DMS79 (cell line): Measurements from ENCODE around the gene ZBTB8A.
"Not testable (repeated sequence)": the region's sequence is repeated elsewhere in the genome, so short reads cannot be mapped to it uniquely, and the experiment has no call there.

Experiments
- DNase-seq: peaks from one replicate; lab custom pipeline; 2025; lab: John Stamatoyannopoulos, UW

ZBTB8A gene

DNA sequence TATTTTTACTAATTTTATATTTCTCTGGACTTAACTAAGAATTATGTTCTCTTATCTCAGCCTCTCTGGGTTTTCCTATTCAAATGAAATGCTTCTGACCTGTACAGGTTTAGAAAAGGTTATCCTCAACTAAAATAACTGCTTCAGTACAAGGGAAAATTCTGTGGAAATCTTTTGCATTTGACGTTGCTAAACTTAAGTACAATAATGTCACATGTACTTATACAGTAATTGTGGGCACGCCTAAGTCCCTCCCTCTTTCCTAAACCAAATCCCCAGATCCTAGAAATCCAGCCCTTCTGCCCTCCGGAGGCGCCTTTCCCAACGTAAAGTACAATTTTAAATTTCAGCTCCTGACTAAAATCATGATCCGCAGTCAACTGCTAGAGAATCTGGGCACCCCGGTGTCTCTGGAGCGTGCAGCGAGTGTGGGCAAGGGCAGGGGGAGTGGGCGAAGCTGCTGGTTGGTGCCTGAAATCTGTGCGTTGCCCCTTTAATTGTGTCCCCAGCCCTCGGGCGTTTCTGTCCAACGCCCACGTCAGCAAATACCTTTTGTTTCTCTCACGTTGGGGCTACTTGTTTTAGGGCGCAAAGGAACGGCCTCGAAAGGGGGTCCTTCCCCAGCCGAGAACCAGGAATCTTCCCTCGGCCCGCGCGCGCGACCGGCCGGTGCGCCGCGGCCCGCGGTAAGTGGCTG is at the start of gene ZBTB8A:
Gene ZBTB8A (plus strand): TSS at position 541 of the 697 bp plus-strand sequence. CDS start 53,505 bp downstream, outside the sequence.
- peak; percentile 35 for DNase-seq

DNA sequence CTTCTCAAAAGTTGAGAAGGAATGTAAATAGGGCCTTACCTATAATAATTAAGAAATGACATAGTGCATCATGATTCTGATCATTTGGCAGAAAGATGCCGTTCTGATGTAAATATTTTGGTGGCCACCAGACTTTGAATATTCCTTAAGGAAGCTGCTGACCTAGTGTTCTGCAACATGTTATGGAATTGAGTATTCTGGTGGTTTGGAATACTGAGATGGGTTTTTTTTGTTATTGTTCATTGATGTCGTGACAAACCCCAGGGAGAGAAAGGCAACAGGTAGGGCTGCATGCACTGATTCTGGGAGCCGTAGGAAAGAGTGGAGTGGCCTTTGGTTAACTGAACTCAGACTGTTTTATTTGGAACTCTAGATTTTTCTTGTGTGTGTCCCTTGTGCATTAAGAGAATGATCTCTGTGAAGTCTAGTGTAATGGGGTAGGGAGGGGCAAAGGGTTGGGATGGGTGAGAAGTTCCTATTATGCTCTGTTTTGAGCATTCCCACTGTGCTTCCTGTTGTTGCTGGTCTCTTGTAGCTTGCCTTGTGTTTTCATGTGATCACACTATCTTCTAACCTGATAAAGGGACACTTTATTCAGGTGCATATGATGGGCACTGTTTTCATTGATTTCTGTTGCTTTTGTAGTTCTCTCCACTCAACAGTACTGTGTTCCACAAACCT is 49.3 kb upstream of the ZBTB8A start:
- DNase-seq, result no peak

DNA sequence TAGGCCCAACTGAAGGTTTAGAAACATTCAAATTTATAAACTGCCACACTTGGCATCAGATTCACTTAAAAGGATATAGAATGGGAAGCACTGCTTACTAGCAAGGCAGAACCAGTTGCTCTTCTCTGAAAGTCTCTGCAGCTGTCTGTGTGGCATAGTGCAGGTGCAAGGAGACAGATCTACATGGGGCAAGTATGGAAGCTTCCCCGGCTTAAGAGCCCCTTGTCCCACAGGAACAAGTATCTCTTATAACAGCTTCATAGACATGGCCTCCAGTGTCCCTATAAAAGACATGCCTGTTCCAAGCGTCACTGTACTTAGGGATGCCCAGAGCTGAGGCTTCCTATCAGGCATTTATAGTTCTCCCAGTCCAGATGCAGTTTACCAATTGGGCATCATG is 47.8 kb upstream of the ZBTB8A start:
- no peak for DNase-seq

DNA sequence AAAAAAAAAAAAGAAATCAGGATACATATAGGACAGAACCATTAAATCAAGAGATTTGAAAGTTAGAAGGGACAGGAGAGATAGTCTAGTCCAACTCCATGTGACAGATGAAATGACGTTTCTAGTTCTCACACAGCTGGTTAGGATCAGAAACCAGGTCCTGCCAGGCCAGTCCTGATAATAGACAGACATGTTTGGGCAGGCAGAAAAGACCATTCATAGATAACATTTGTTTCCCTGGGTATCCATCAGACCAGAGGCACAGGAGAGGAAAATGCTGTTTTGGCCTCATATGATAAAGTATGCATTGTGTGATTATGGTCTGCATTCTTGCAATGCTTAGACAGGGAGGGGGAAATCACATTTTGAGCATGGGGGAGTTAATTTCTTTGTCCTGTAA is 45.0 kb upstream of the ZBTB8A start:
- DNase-seq, result no peak

DNA sequence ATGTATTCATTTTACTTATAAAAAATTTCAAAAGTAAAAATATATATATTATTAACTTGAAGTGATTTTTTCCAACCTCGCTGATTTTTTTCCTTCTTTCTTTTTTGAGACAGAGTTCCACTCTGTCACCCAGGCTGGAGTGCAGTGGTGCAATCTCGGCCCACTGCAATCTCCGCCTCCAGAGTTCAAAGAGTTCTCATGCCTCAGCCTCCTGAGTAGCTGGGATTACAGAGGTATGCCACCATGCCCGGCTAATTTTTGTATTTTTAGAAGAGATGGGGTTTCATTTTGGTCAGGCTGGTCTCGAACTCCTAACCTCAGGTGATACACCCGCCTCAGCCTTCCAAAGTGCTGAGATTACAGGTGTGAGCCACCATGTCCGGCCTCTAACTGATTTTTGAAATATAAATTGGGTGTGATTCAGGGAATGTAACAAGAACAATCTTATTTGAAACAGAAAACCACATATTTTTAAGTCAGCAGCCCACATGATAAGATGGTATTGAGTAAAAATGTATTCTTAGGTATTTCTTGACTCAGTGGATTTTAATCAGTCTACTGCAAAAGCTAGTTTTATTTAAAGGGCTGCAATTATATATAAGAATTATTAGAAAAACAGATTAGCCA is 44.4 kb upstream of the ZBTB8A start:
- no peak for DNase-seq

DNA sequence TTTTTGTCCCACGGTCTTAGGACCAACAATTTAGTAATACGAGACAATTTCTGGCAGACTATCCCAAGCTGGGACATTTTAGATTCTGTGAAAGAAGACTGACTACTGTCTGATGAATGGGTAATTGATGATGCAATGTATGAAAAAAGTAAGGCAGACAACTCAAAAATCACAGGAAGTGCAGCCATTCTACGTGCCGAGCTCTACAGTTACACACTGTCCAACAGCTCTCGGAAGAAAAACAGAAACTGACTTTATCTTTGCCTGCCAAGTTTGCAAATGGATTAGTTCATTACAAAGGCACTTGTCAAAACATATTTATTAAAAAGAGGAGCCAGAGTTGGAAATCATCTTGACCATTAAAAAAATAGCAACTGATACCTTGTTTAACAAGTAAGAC is 43.1 kb upstream of the ZBTB8A start:
- no peak for DNase-seq

DNA sequence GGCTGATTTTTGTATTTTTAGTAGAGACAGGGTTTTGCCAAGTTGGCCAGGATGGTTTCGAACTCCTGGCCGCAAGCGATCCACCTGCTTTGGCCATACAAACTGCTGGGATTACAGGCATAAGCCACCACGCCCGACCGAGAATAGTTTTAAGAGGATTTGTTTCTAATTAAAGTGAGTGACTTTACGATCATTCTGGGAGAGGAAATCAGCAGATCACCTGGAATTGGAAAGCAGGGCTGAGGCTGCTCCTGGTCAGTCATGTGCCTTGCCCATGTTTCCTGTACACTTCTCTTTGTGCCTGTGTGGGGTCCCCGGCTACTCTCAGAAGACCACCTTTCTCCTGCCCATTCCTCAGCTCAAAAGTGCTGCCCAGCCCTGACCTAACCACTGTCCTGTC is 40.5 kb upstream of the ZBTB8A start:
- DNase-seq, result no peak

DNA sequence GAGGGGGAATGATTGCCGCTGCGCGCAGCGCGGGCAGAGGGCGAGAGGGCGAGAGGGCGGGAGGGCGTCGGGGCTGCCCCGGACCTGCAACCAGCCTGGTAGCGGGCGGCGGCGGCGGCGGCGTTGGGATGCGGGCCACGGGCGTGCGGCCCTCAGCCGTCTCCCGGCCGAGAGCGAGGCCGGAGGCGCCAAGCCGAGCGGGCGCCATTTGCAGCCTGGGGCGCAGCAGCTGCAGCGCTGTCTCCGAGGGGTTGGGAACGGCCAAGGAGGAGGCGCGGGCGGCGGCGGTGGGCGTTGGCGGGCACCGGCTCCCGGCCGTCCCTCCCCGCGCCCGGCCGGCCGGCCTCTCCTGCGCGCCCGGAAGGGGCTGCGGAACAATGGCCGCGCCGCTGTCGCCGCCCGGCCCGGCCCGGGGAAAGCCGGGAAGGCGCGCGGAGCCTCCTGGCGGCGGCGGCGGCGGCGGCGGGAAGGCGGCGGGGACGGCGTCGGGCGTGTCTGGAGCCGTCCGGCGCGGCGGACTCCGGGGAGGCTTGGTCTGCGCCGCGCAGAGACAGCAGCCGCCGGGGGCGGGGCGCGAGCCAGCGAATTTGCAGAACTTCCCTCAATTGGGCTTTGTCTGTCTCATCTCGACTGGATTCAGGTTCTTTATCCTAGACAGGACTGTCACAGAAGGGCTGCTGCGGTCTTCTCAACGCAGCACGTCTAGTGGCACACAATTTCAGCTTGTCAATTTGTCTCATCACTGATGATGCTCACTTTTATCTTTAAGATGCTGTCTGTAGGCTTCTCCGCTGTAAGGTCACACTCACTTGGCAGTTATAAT is 38.6 kb upstream of the ZBTB8A start:
- peak; percentile 37 for DNase-seq

DNA sequence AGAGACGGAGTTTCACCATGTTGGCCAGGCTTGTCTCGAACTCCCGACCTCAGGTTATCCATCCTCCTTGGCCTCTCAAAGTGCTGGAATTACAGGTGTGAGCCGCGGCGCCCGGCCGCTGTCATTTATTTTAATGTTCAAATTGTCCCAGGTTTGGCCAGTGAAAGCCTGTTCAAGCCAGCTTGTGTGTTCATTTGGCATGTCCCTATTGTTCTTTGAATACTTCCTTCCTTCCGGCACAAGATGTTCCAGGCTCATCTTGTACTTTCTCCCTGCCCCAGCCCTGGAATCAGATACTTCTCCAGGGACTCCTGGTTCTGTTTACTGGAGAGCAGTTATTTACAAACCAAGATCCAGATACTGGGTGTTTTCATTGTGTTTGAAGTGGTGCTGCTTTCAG is 37.4 kb upstream of the ZBTB8A start:
- no peak for DNase-seq

DNA sequence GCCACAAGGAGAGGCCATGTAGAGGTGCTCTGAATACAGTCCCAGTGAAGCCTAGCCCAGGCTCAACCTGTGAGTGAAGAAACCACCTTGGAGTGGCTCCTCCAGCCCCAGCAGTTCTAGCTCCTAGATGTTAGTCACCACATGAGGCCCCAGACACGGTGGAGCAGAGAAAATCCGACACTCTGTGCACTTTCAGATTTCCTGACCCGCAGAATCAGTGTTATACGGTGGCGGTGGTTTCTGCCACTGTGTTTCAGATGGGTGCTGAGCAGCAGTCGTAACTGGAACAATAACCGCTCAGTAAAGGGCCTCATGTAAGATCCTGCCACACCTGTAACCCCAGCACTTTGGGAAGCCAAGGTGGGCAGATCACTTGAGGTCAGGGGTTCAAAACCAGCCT is 36.1 kb upstream of the ZBTB8A start:
- no peak for DNase-seq

DNA sequence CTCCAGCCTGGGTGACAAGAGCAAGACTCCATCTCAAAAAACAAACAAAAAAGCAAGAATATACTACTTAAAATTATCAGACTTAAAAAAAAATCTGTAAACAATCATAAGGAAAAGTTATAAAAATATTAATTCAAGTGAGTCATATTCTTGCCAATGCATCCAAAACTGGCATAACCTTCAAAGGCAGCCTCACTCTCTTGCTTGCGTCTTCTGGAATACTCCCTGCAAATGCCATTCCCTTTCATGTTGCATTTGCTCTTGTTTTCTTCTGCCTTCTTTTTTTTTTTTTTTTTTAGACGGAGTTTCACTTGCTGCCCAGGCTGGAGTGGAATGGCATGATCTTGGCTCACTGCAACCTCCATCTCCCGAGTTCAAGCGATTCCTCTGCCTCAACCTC is 32.2 kb upstream of the ZBTB8A start:
- DNase-seq, result no peak

DNA sequence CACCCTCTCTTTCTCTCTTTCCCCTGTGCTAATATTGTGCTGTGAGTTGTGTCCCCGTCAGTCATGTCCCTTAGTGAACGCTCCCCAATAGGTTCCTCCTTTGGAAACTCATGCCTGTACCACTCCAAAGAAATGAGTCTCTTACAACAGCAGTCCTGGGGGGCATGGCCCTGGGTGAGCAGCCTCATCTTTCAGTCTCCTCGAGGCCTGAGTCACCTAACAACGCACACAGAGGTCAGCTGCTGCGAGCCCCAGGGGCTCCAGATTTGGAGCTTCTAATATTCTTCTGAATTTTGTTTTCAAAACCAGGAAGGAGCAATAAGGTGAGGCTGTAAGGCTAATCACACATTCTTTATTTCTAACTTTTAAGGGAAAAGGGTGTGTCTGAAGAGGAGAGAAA is 30.5 kb upstream of the ZBTB8A start:
- no peak for DNase-seq

DNA sequence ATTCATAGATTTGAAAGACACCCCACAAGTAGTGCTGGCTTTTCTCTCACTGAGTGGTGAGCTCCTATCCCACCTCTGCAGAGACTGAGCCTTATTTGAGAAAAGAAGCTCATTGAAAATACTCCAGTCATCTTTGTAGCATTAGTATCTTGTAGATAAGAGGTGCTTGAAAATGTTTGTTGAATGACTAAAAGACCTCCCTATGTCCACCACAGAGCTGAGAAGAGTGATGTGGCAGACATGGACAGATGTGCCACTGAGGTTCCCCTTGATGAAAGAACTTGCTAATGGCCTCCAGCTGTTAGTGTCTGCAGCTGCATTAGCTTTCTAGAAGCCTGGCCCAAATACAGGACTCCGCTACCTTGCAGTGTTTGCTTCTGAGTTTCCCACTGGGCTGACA is 29.3 kb upstream of the ZBTB8A start:
- DNase-seq, result no peak

DNA sequence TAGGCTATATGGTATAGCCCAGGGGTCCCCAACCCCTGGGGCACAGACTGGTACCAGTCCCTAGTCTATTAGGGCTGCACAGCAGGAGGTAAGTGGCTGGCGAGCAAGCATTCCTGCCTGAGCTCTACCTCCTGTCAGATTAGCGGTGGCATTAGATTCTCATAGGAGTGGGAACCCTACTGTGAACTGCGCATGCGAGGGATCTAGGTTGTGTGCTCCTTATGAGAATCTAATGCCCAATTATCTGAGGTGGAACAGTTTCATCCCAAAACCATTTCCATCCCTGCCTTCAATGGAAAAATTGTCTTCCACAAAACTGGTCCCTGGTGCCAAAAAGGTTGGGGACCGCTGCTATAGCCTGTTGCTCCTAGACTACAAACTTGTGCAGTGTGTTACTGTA is 22.8 kb upstream of the ZBTB8A start:
- no peak for DNase-seq

DNA sequence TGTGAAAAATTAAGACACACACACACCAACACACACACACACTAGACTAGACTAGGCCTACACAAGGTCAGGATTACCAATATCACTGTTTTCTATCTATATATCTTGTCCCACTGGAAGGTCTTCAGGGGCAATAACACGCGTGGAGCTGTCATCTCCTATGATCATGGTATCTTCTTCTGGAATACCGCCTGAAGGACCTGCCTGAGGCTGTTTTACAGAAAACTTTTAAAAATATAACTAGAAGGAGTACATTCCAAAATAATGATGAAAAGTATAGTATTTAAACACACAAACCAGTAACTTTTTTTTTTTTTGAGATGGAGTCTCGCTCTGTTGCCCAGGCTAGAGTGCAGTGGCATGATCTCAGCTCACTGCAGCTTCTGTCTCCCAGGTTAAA is 20.3 kb upstream of the ZBTB8A start:
- DNase-seq, result no peak

DNA sequence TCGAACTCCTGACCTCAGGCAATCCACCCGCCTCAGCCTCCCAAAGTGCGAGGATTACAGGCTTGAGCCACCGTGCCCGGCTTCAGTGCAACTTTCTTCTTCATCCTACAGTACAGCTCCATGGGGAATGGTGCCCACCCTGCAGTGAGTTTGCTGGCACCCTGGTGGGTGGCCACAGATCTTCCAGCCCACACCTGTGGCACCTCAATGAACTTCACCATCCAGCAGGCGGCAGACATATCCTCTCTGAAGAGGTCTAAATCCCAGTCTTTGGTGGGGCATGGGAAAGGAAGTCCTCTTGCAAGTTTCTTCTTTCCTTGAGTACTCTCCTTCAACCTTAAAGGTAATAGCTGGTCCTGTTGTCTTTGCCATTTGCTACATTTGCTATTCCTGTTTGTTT is 18.1 kb upstream of the ZBTB8A start:
- DNase-seq, result no peak

DNA sequence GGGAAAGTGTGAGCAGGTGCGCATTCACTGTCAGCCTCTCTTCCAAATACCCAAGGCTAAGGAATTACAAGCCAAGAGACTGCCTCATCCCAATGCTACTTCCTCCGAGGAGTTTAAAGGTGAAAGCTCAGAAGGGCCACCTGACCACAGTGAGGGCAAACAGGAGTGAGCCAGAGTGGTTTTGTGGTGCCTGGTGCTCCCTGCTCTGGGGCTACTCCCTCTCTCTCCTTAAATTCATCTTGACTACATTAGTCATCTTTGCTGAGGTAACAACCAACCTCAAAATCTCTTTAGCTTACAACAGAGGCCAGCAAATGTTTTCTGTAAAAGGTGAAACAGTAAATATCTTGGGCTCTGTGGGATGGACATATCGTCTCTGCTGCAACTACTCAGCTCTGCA is 14.2 kb upstream of the ZBTB8A start:
- DNase-seq, result no peak

DNA sequence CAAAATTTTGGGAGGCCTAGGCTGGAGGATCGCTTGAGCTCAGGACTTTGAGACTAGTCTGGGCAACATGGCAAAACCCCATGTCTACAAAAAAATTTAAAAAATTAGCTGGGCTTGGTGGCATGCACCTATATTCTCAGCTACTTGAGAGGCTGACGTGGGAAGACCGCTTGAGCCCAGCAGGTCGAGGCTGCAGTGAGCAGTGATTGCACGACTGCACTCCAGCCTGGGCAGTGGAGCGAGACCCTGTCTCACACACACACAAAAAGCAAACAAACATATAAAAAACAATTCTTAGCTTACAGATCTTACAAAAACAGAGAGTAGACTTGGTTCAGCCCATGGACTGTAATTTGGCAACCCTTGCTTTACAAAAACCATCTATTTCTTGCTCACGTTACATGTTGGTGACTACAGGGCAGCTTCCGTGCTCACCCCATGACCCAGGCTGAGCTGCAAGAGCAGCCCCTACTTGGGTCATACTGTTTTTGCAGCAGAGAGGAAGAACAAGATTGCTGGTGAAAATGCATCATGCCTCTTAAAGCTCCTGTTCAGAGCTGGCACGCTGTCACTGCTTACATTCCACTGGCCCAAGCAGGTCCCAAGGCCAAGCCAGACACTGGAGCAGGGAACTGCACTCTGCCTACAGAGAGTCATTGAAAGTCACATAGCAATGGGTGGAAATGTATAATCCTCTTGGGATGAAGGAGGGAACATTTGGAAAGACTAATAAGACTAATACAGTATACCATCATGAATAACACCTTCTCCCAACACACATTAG is 13.4 kb upstream of the ZBTB8A start:
- DNase-seq, result no peak

DNA sequence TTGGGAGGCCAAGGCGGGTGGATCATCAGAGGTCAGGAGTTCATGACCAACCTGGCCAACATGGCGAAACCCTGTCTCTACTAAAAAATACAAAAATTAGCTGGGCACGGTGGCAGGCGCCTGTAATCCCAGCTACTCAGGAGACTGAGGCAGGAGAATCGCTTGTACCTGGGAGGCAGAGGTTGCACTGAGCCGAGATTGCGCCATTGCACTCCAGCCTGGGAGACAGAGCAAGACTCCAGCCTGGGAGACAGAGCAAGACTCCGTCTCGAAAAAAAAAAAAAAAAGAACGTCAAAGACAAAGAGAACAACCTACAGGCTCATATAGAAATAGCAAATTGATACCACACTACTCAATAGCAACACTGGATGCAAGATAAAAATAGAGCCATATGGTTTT is 10.7 kb upstream of the ZBTB8A start:
- not testable (repeated sequence) for DNase-seq

DNA sequence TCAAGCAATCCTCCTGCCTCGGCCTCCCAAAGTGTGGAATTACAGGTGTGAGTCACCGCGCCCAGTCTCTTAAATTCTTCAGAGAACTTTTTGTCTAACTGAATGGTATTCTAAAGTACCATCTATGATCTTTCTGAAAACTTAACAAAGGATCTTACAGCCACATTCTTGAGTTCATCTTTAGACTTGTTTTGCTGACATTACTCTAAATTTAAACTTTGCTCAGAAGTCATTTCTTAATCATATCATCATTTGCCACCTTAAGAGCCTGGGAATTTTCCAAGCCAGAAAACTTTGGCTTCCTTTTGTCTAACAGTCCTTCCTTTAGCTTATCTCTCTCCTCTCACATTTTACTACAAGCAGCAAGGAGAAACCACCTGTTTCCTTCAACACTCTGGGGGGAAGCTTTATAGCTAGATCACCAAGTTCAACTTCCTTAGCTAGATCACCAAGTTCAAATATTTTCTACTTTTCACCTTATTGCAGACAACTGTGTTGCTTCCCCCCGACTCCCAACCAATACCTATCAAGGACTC is 5.4 kb upstream of the ZBTB8A start:
- no peak for DNase-seq

DNA sequence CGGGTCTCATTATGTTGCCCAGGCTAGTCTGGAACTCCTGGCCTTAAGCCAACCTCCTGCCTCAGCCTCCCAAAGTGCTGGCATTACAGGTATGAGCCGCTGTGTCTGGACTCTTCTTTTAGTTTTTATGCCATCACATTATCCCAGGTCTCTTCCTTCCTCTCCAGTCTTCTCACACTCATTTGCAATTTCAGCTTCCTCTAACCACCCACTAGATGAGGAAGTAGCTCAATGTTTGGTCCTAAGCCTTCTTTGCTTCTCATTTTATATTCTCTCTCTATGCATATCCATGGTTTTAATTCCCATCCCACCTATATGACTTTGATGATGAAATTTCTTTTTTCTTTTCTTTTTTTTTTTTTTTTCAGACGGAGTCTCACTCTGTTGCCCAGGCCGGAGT is 3.1 kb upstream of the ZBTB8A start:
- no peak for DNase-seq

DNA sequence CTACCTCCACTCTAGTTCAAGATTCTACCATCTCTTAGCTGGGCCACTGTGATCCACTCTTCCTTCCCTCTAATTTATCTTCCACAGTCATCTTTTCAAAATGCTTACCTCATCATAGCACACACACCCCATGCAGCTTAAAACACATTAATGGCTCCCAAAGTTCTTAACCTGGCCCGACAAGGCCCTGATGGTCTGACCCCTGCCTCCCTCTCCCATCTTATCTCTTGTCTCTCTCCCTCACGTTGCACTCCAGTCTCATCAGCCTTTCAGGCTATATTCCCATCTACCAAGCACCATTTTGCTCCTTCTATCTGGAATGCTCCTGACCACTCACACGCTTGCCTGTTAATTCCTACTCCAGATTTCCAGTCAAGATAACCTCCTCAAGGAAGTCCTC is 2.5 kb upstream of the ZBTB8A start:
- no peak for DNase-seq
